Calu3 (cell line): Measurements from ENCODE around the gene OSCP1. TPM values are rescaled to one million over a fixed set of nuclear protein-coding genes. Genes with fewer than 3 reads are reported as not detected.

ENCODE experiments used
- BruUV-seq: library from RNA; stranded (reverse); fragments of 400-500 nt; replicated peaks from 2 replicates; lab custom pipeline; 2021; lab: Mats Ljungman, UMichigan
- CTCF ChIA-PET: fragments of 300-600 bp; sonication (Branson Sonifier 250); formaldehyde crosslinking; loops from one replicate; lab custom pipeline; 2022; ENCODE audit warnings: antibody characterized with exemption; lab: Charles Lee
- DNase-seq: peaks from one replicate; pipeline ENCODE4 v3.0.0; 2022
- H3K27ac Mint-ChIP-seq: one replicate; pipeline ENCODE4 v1.8.0; 2022; ENCODE audit warnings: mixed read lengths; ENCODE audit not compliant: unreplicated experiment
- H3K27me3 Mint-ChIP-seq: one replicate; pipeline ENCODE4 v1.8.0; 2022; ENCODE audit warnings: mixed read lengths; ENCODE audit not compliant: unreplicated experiment
- H3K36me3 Mint-ChIP-seq: one replicate; pipeline ENCODE4 v1.8.0; 2022; ENCODE audit warnings: mild to moderate bottlenecking, moderate library complexity, mixed read lengths; ENCODE audit not compliant: insufficient read depth, unreplicated experiment
- H3K4me1 Mint-ChIP-seq: one replicate; pipeline ENCODE4 v1.8.0; 2022; ENCODE audit warnings: mild to moderate bottlenecking, low read depth, mixed read lengths; ENCODE audit not compliant: unreplicated experiment
- H3K4me3 Mint-ChIP-seq: one replicate; pipeline ENCODE4 v1.8.0; 2022; ENCODE audit warnings: mild to moderate bottlenecking, low read depth, moderate library complexity, mixed read lengths; ENCODE audit not compliant: unreplicated experiment
- H3K9me3 Mint-ChIP-seq: one replicate; pipeline ENCODE4 v1.8.0; 2022; ENCODE audit warnings: low read depth, mixed read lengths; ENCODE audit not compliant: unreplicated experiment
- CTCF ChIP-seq: fragments of 200-600 bp; IDR thresholded peaks from one replicate; pipeline ENCODE4 v1.8.0; 2022; ENCODE audit warnings: antibody characterized with exemption; ENCODE audit not compliant: unreplicated experiment
- intact Hi-C: fragments of 100-400 bp; cut with micrococcal nuclease; formaldehyde crosslinking; loops from one replicate; pipeline ENCODE4 v1.10.0; 2022; ENCODE audit not compliant: unreplicated experiment
- total RNA-seq: library from RNA; stranded (reverse); gene quantifications from 2 replicates; pipeline ENCODE4 v1.2.3, GENCODE V29; 2022

Gene OSCP1
- total RNA-seq, 1 experiment from 2014 or later: 2.0 TPM

- no TSS peak for BruUV-seq
- TF ChIP-seq CTCF: no peak
- peaks cover 27% of the 10 kb centered on the region for H3K36me3 Mint-ChIP-seq
- intact Hi-C loops: no loop called here
- H3K9me3 Mint-ChIP-seq: no peaks in the 10 kb centered on the region
- H3K27me3 Mint-ChIP-seq: no peaks in the 10 kb centered on the region
- H3K4me3 Mint-ChIP-seq: peak overlapping the region; percentile 99
- CTCF ChIA-PET: interaction anchor here (0.8 to 1.2 kb wide), 3 partner anchors 13 to 314 kb away, joined by 3 to 4 read pairs (median 4); partner anchors contain the start of genes OSCP1 and TRAPPC3
- peaks cover 10% of the 10 kb centered on the region for H3K4me1 Mint-ChIP-seq
- peak overlapping the region; percentile 97 for H3K27ac Mint-ChIP-seq
- DNase-seq: no peak
Observed at GRCh38 chr1:36463463-36463802, 13.2 kb upstream of the OSCP1 start.

GRCh38 chr1:36458910-36459309 lies 8.7 kb upstream of the OSCP1 start:
- TF ChIP-seq CTCF: no peak
- no TSS peak for BruUV-seq
- Mint-ChIP-seq H3K36me3 (peaks cover 33% of the 10 kb centered on the region), H3K4me3 (no peak overlapping the region), H3K27me3 (no peaks in the 10 kb centered on the region), H3K27ac (no peak overlapping the region), H3K9me3 (no peaks in the 10 kb centered on the region), H3K4me1 (no peaks in the 10 kb centered on the region)
- no peak for DNase-seq
- CTCF ChIA-PET: interaction anchor here (0.9 kb wide), 1 partner anchor 58 kb away, joined by 3 read pairs; no protein-coding TSS in a partner anchor
- intact Hi-C loops: no loop called here

- H3K27me3 Mint-ChIP-seq: no peaks in the 10 kb centered on the region
- intact Hi-C loops: no loop called here
Observed at GRCh38 chr1:36457691-36458090, 7.4 kb upstream of the OSCP1 start.

GRCh38 chr1:36456391-36456928 lies 6.2 kb upstream of the OSCP1 start:
- no peaks in the 10 kb centered on the region for H3K9me3 Mint-ChIP-seq
- H3K27me3 Mint-ChIP-seq: no peaks in the 10 kb centered on the region
- no peak for DNase-seq
- CTCF ChIA-PET: no interaction called here
- BruUV-seq: no TSS peak
- H3K4me3 Mint-ChIP-seq: no peak overlapping the region
- intact Hi-C loops: no loop called here
- TF ChIP-seq CTCF: no peak
- peaks cover 26% of the 10 kb centered on the region for H3K36me3 Mint-ChIP-seq
- no peak overlapping the region for H3K27ac Mint-ChIP-seq
- H3K4me1 Mint-ChIP-seq: no peaks in the 10 kb centered on the region

More at GRCh38 chr1:36457691-36458090, 7.4 kb upstream of the OSCP1 start:
- H3K36me3 Mint-ChIP-seq: peaks cover 24% of the 10 kb centered on the region
- H3K4me3 Mint-ChIP-seq: no peak overlapping the region
- CTCF ChIA-PET: no interaction called here
- no peaks in the 10 kb centered on the region for H3K9me3 Mint-ChIP-seq
- BruUV-seq: no TSS peak
- TF ChIP-seq CTCF: no peak
- H3K4me1 Mint-ChIP-seq: no peaks in the 10 kb centered on the region
- DNase-seq: no peak
- H3K27ac Mint-ChIP-seq: no peak overlapping the region
